Loucy (cell line): ENCODE measurements around the gene ZNF407.

Experiments used
- H2AFZ ChIP-seq: fragments of 200-600 bp; sonication (generic); 2 replicates; pipeline ENCODE4 v1.6.0; 2016; ENCODE audit warnings: antibody characterized with exemption, mild to moderate bottlenecking, low read length, moderate library complexity
- H3F3A ChIP-seq: fragments of 200-600 bp; 2 replicates; pipeline ENCODE4 v1.6.0; 2016; ENCODE audit warnings: antibody characterized with exemption, low read depth, mild to moderate bottlenecking
- H3K27me3 ChIP-seq: fragments of 200-600 bp; sonication (generic); 2 replicates; pipeline ENCODE4 v1.6.1; 2014; ENCODE audit warnings: low read length, mild to moderate bottlenecking; ENCODE audit not compliant: insufficient read depth, poor library complexity, severe bottlenecking
- H3K36me3 ChIP-seq: fragments of 200-600 bp; sonication (generic); 2 replicates; pipeline ENCODE4 v1.6.1; 2016; ENCODE audit warnings: low read length; ENCODE audit not compliant: insufficient read depth
- H3K4me1 ChIP-seq: fragments of 200-600 bp; sonication (generic); 2 replicates; pipeline ENCODE4 v1.5.1; 2014; ENCODE audit warnings: low read length, mild to moderate bottlenecking; ENCODE audit not compliant: insufficient read depth, poor library complexity, severe bottlenecking
- H3K4me2 ChIP-seq: fragments of 200-600 bp; sonication (generic); 2 replicates; pipeline ENCODE4 v1.6.0; 2014; ENCODE audit warnings: antibody characterized with exemption, low read length, low read depth, mild to moderate bottlenecking; ENCODE audit not compliant: poor library complexity, severe bottlenecking
- H3K4me3 ChIP-seq: fragments of 200-600 bp; sonication (generic); 2 replicates; pipeline ENCODE4 v1.5.1; 2014; ENCODE audit warnings: low read length, mild to moderate bottlenecking, mixed read lengths; ENCODE audit not compliant: poor library complexity, severe bottlenecking
- H3K79me2 ChIP-seq: fragments of 200-600 bp; sonication (generic); 2 replicates; pipeline ENCODE4 v1.6.1; 2014; ENCODE audit warnings: low read length; ENCODE audit not compliant: insufficient read depth
- H3K9ac ChIP-seq: fragments of 200-600 bp; sonication (generic); 2 replicates; pipeline ENCODE4 v1.6.0; 2014; ENCODE audit warnings: mild to moderate bottlenecking, low read depth, low read length, moderate library complexity; ENCODE audit not compliant: poor library complexity, severe bottlenecking
- H3K9me2 ChIP-seq: fragments of 200-600 bp; sonication (generic); replicated peaks from 2 replicates; pipeline ENCODE4 v1.6.1; 2016; ENCODE audit warnings: low read depth, low read length, mixed read lengths
- H3K9me3 ChIP-seq: fragments of 200-600 bp; sonication (generic); 2 replicates; pipeline ENCODE4 v1.6.1; 2014; ENCODE audit warnings: mild to moderate bottlenecking, antibody characterized with exemption, low read length, low read depth; ENCODE audit not compliant: insufficient read depth
- H4K20me1 ChIP-seq: fragments of 200-600 bp; sonication (generic); 2 replicates; pipeline ENCODE4 v1.6.0; 2014; ENCODE audit warnings: antibody characterized with exemption, low read length, mild to moderate bottlenecking; ENCODE audit not compliant: insufficient read depth, poor library complexity, severe bottlenecking
- CTCF ChIP-seq: fragments of 200-600 bp; sonication (generic); conservative IDR thresholded peaks from 2 replicates; pipeline ENCODE4 v1.5.1; 2014; ENCODE audit warnings: mild to moderate bottlenecking, antibody characterized with exemption, low read length
- EZH2phosphoT487 ChIP-seq: fragments of 200-600 bp; IDR thresholded peaks from 2 replicates; pipeline ENCODE4 v1.6.1; 2018; ENCODE audit warnings: antibody characterized with exemption, mild to moderate bottlenecking, moderate library complexity, borderline replicate concordance

The ZNF407 gene

DNA sequence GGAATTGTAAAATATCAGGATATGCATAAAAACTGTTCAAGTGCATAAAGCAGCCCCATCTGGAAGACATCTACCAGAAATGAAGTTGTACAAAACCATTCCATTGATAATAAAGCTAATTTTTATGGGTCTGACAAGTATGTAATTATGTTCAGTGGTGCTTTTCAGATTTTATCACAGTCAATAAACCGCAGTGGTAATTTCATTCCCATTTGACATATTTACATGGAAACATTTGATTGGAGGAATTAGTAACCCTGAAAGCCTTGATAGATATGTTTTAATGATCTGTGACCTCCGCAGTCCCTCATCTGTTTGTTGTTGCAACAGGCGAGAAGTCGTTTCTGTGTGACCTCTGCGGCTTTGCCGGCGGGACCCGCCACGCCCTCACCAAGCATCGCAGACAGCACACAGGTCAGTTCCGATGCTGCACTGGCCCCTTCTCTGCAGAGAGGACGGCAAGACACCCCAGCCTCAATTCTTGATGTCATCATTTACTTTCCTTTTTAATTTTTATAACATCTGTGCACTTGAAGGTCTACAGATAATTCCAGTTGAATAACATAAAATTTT is 283.1 kb downstream of the ZNF407 start:
- H3K9me2 ChIP-seq = no peaks in the 10 kb centered on the region
- H3K27me3 ChIP-seq = no peaks in the 10 kb centered on the region
- H3K79me2 ChIP-seq = no peaks in the 10 kb centered on the region
- H3K9ac ChIP-seq = no peak overlapping the region
- no peak overlapping the region for H3K4me3 ChIP-seq
- TF ChIP-seq EZH2phosphoT487 (no peak), CTCF (no peak)
- no peaks in the 10 kb centered on the region for H4K20me1 ChIP-seq
- no peaks in the 10 kb centered on the region for H3F3A ChIP-seq
- peaks cover 6% of the 10 kb centered on the region; the same call in 1 of the 2 replicates for H3K36me3 ChIP-seq
- H2AFZ ChIP-seq = no peak overlapping the region
- no peaks in the 10 kb centered on the region for H3K9me3 ChIP-seq
- no peaks in the 10 kb centered on the region for H3K4me1 ChIP-seq
- H3K4me2 ChIP-seq = no peak overlapping the region

DNA sequence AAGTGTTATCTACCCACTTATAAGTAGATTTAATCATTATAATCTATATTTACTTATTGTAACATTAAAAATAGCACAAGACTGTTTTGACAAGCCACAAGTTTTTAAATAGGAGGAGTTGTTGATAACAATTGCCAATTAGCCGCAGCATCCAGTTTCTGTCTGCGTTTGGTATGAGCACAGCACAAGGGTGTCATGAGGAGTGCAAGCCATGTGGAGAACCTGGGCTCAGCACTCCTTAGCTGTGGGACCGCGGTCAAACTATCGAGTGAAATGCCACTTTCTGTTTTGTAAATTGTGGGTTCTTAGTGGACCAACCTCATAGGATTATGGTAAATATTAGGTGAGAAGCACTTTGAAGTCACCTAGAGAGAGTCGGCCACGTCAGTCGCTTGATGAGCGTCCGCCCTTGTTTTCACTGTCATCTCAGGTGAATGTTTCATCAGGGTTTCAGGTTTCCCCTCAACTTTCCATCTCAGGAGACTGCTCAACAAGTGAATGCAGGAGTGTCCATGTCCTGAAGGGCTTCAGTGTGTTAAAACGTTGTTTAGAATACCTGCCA is 294.5 kb downstream of the ZNF407 start:
- H3K79me2 ChIP-seq = no peaks in the 10 kb centered on the region
- H3K27me3 ChIP-seq = no peaks in the 10 kb centered on the region
- no peaks in the 10 kb centered on the region for H3K4me1 ChIP-seq
- no peaks in the 10 kb centered on the region for H3K9me3 ChIP-seq
- no peaks in the 10 kb centered on the region for H4K20me1 ChIP-seq
- H3K4me3 ChIP-seq = no peak overlapping the region
- no peaks in the 10 kb centered on the region for H3K9me2 ChIP-seq
- no peak overlapping the region for H2AFZ ChIP-seq
- no peaks in the 10 kb centered on the region for H3K36me3 ChIP-seq
- H3F3A ChIP-seq = no peaks in the 10 kb centered on the region
- no peak for TF ChIP-seq CTCF
- no peak overlapping the region for H3K4me2 ChIP-seq
- no peak overlapping the region for H3K9ac ChIP-seq

GRCh38 chr18:74895686-74896085 is 298.0 kb downstream of the ZNF407 start:
- TF ChIP-seq CTCF (no peak), EZH2phosphoT487 (no peak)
- H3K27me3 ChIP-seq = no peaks in the 10 kb centered on the region
- no peaks in the 10 kb centered on the region for H3K79me2 ChIP-seq
- H3K9me2 ChIP-seq = no peaks in the 10 kb centered on the region
- no peaks in the 10 kb centered on the region for H4K20me1 ChIP-seq
- H3K4me1 ChIP-seq = no peaks in the 10 kb centered on the region
- H3K4me2 ChIP-seq = no peak overlapping the region
- H2AFZ ChIP-seq = no peak overlapping the region
- H3K9ac ChIP-seq = no peak overlapping the region
- H3K9me3 ChIP-seq = no peaks in the 10 kb centered on the region
- H3K4me3 ChIP-seq = no peak overlapping the region
- H3K36me3 ChIP-seq = no peaks in the 10 kb centered on the region
- no peaks in the 10 kb centered on the region for H3F3A ChIP-seq
